Mesothelial cell of epicardium (in vitro differentiated cells): ENCODE results near the gene SEL1L2. TPM values are rescaled to one million over a fixed set of nuclear protein-coding genes. Genes with fewer than 3 reads are reported as not detected.

Source experiments
- DNase-seq, 2 experiments: peaks; one replicate each; pipeline ENCODE4 v3.0.0; 2021; ENCODE audit warnings: low spot score in 2 of 2; ENCODE audit not compliant: unreplicated experiment in 2 of 2
- H3K27ac Mint-ChIP-seq: 2 replicates; pipeline ENCODE4 v1.8.0; 2021; ENCODE audit warnings: mixed read lengths
- H3K27me3 Mint-ChIP-seq: 2 replicates; pipeline ENCODE4 v1.8.0; 2021; ENCODE audit warnings: low read depth, mixed read lengths
- H3K36me3 Mint-ChIP-seq: 2 replicates; pipeline ENCODE4 v1.8.0; 2021; ENCODE audit warnings: mixed read lengths
- H3K4me1 Mint-ChIP-seq: 2 replicates; pipeline ENCODE4 v1.8.0; 2021; ENCODE audit warnings: mixed read lengths
- H3K4me3 Mint-ChIP-seq: 2 replicates; pipeline ENCODE4 v1.8.0; 2021; ENCODE audit warnings: mild to moderate bottlenecking, moderate library complexity, mixed read lengths
- H3K9me3 Mint-ChIP-seq: 2 replicates; pipeline ENCODE4 v1.8.0; 2021; ENCODE audit warnings: mixed read lengths
- total RNA-seq: library from RNA; stranded (reverse); gene quantifications from 3 replicates; pipeline ENCODE4 v1.2.1, GENCODE V29; 2021
- TF ChIP-seq, protein P1 (sequence below): fragments of 200-600 bp; sonication (generic); IDR thresholded peaks from one replicate; pipeline ENCODE4 v1.5.0; 2021; ENCODE audit warnings: antibody characterized with exemption; ENCODE audit not compliant: unreplicated experiment

SEL1L2 gene
- total RNA-seq, 1 donor from 2014 or later: not detected

DNA sequence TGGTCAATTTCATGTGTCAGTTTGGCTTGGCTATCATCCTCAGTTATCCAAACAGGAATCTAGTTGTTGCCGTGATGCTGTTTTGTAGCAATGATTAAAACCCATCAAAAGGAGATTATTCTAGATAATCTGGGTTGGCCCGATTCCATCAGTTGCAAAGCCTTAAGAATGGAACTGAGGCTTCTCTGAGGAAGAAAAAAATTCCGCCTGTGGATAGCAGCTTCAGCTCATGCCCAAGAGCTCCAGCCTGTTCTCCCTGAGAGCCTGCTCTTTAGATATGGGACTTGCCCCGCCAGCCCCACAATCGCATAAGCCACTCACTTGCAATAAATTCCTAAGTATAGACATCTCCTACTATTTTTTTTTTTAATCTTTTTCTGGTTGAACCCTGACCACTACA lies 61.5 kb downstream of the SEL1L2 start:
- TF ChIP-seq, protein P1, sequence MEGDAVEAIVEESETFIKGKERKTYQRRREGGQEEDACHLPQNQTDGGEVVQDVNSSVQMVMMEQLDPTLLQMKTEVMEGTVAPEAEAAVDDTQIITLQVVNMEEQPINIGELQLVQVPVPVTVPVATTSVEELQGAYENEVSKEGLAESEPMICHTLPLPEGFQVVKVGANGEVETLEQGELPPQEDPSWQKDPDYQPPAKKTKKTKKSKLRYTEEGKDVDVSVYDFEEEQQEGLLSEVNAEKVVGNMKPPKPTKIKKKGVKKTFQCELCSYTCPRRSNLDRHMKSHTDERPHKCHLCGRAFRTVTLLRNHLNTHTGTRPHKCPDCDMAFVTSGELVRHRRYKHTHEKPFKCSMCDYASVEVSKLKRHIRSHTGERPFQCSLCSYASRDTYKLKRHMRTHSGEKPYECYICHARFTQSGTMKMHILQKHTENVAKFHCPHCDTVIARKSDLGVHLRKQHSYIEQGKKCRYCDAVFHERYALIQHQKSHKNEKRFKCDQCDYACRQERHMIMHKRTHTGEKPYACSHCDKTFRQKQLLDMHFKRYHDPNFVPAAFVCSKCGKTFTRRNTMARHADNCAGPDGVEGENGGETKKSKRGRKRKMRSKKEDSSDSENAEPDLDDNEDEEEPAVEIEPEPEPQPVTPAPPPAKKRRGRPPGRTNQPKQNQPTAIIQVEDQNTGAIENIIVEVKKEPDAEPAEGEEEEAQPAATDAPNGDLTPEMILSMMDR: no peak
- H3K27me3 Mint-ChIP-seq: no peaks in the 10 kb centered on the region
- H3K9me3 Mint-ChIP-seq: no peaks in the 10 kb centered on the region
- H3K4me1 Mint-ChIP-seq: no peaks in the 10 kb centered on the region
- H3K4me3 Mint-ChIP-seq: no peak overlapping the region
- no peak overlapping the region for H3K27ac Mint-ChIP-seq
- no peak for DNase-seq
- no peaks in the 10 kb centered on the region for H3K36me3 Mint-ChIP-seq

- H3K9me3 Mint-ChIP-seq: no peaks in the 10 kb centered on the region
- no peaks in the 10 kb centered on the region for H3K4me1 Mint-ChIP-seq
- no peaks in the 10 kb centered on the region for H3K36me3 Mint-ChIP-seq
- H3K27me3 Mint-ChIP-seq: no peaks in the 10 kb centered on the region
- DNase-seq: no peak
- H3K27ac Mint-ChIP-seq: no peak overlapping the region
- no peak overlapping the region for H3K4me3 Mint-ChIP-seq
- TF ChIP-seq, protein P1: no peak
Observed at GRCh38 chr20:13927171-13927570, 63.2 kb downstream of the SEL1L2 start.

DNA sequence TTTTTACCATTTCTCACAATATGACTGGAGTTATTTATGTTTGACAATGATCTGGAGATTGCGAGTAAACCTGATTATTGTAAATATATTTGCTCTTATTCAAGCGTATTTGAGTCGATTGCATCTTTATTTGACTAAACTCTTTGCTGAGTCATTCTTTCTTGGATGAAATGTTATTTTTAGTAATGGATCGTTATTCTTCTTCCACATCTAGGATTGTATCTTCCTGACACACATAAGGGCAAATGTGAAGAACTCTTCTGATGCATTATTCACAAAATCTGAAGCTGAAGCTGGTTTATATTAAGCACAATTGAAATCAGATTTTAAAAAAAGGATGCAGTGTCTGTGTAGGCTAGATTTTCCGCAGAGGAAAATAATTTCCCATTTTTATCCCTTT lies 68.2 kb downstream of the SEL1L2 start:
- TF ChIP-seq, protein P1: no peak
- Mint-ChIP-seq H3K36me3 (no peaks in the 10 kb centered on the region), H3K4me1 (no peaks in the 10 kb centered on the region), H3K27me3 (peaks cover 7% of the 10 kb centered on the region), H3K9me3 (no peaks in the 10 kb centered on the region), H3K4me3 (no peak overlapping the region), H3K27ac (no peak overlapping the region)
- DNase-seq: no peak

GRCh38 chr20:13915284-13915683 lies 75.1 kb downstream of the SEL1L2 start:
- TF ChIP-seq, protein P1: no peak
- Mint-ChIP-seq H3K4me3 (no peak overlapping the region), H3K4me1 (peaks cover 4% of the 10 kb centered on the region), H3K27me3 (peaks cover 17% of the 10 kb centered on the region), H3K9me3 (no peaks in the 10 kb centered on the region), H3K36me3 (no peaks in the 10 kb centered on the region), H3K27ac (no peak overlapping the region)
- no peak for DNase-seq

- no peaks in the 10 kb centered on the region for H3K36me3 Mint-ChIP-seq
- no peaks in the 10 kb centered on the region for H3K9me3 Mint-ChIP-seq
- H3K27ac Mint-ChIP-seq: no peak overlapping the region
- H3K27me3 Mint-ChIP-seq: peaks cover 20% of the 10 kb centered on the region
- no peak for DNase-seq
- no peak overlapping the region for H3K4me3 Mint-ChIP-seq
- TF ChIP-seq, protein P1: no peak
- H3K4me1 Mint-ChIP-seq: peaks cover 4% of the 10 kb centered on the region
Observed at GRCh38 chr20:13913572-13913971, 76.8 kb downstream of the SEL1L2 start.

DNA sequence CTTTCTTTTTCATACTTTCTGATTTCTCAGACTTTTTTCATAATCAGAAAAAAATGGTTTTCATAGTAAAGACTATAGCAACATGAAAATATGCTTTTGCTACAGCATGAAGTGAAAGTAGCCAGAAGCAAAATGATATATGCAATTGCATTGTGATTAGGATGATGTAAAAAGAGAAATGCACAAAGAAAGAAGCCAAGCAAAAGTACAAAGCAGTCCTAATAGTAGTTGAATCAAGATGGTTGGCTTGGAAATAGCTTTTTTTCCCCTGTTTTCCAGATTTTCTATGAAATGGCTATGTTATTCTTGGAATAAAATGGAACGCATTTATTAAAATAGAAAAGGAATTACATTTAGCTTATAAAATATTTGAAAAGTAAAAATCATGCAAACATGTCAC lies 77.3 kb downstream of the SEL1L2 start:
- Mint-ChIP-seq H3K4me1 (peaks cover 4% of the 10 kb centered on the region), H3K4me3 (no peak overlapping the region), H3K36me3 (no peaks in the 10 kb centered on the region), H3K27ac (no peak overlapping the region), H3K27me3 (peaks cover 21% of the 10 kb centered on the region), H3K9me3 (no peaks in the 10 kb centered on the region)
- DNase-seq: no peak
- TF ChIP-seq, protein P1: no peak
